PC-9 (cell line): ENCODE measurements around the gene B3GAT1. TPM values are rescaled to one million over a fixed set of nuclear protein-coding genes. Genes with fewer than 3 reads are reported as not detected.
A peak's percentile ranks its signal among the peaks of the same experiment; 100 is the strongest.

Source experiments
- BruUV-seq: library from RNA; stranded (reverse); fragments of 400-500 nt; replicated peaks from 2 replicates; lab custom pipeline; 2021; lab: Mats Ljungman, UMichigan
- CTCF ChIA-PET: fragments of 300-600 bp; sonication (Branson Sonifier 250); formaldehyde crosslinking; loops from one replicate; lab custom pipeline; 2022; ENCODE audit warnings: antibody characterized with exemption; lab: Charles Lee
- POLR2A ChIA-PET: fragments of 300-600 bp; sonication (Branson Sonifier 250); formaldehyde crosslinking; loops from one replicate; lab custom pipeline; 2022; ENCODE audit warnings: antibody characterized with exemption; ENCODE audit not compliant: unreplicated experiment; lab: Charles Lee
- DNase-seq, 2 experiments: peaks; one replicate each; pipeline versions ENCODE4 v3.0.0 to v3.0.0-alpha.2; 2015 to 2022; ENCODE audit warnings: mixed read lengths in 1 of 2
- H2AFZ ChIP-seq: fragments of 200-600 bp; sonication (generic); 2 replicates; pipeline ENCODE4 v1.8.1; 2017; ENCODE audit warnings: antibody characterized with exemption
- H3F3A ChIP-seq: fragments of 200-600 bp; sonication (generic); 2 replicates; pipeline ENCODE4 v1.8.1; 2017; ENCODE audit warnings: antibody characterized with exemption, mild to moderate bottlenecking, low read depth; ENCODE audit not compliant: insufficient read depth
- H3K27ac ChIP-seq: fragments of 200-600 bp; sonication (generic); 2 replicates; pipeline ENCODE4 v1.6.1; 2016; ENCODE audit warnings: mixed run types
- H3K27me3 ChIP-seq: fragments of 200-600 bp; sonication (generic); 2 replicates; pipeline ENCODE4 v1.6.1; 2016; ENCODE audit warnings: low read depth, mixed run types; ENCODE audit not compliant: insufficient read depth
- H3K36me3 ChIP-seq: fragments of 200-600 bp; sonication (generic); 2 replicates; pipeline ENCODE4 v1.6.1; 2016; ENCODE audit warnings: low read depth, mixed run types
- H3K4me1 ChIP-seq: fragments of 200-600 bp; sonication (generic); replicated peaks from 2 replicates; pipeline ENCODE4 v1.6.1; 2016; ENCODE audit warnings: mixed run types; ENCODE audit not compliant: insufficient read depth
- H3K4me2 ChIP-seq: fragments of 200-600 bp; sonication (generic); 2 replicates; pipeline ENCODE4 v1.6.1; 2017; ENCODE audit warnings: mixed run types
- H3K4me3 ChIP-seq: fragments of 200-600 bp; sonication (generic); 2 replicates; pipeline ENCODE4 v1.6.1; 2016; ENCODE audit warnings: mixed run types
- H3K79me2 ChIP-seq: fragments of 200-600 bp; sonication (generic); 2 replicates; pipeline ENCODE4 v1.6.1; 2017; ENCODE audit warnings: low read depth, mixed run types
- H3K9me2 ChIP-seq: fragments of 200-600 bp; sonication (generic); 2 replicates; pipeline ENCODE4 v1.8.1; 2017; ENCODE audit warnings: mild to moderate bottlenecking; ENCODE audit not compliant: insufficient read depth
- H3K9me3 ChIP-seq: fragments of 200-600 bp; sonication (generic); 2 replicates; pipeline ENCODE4 v1.8.1; 2016; ENCODE audit warnings: low read depth; ENCODE audit not compliant: insufficient read depth
- H4K20me1 ChIP-seq: fragments of 200-600 bp; sonication (generic); 2 replicates; pipeline ENCODE4 v1.8.1; 2017; ENCODE audit not compliant: insufficient read depth
- EZH2 ChIP-seq: fragments of 200-600 bp; sonication (generic); IDR thresholded peaks from 2 replicates; pipeline ENCODE4 v1.8.0; 2017; ENCODE audit warnings: antibody characterized with exemption, low read depth
- intact Hi-C: fragments of 100-400 bp; cut with micrococcal nuclease; formaldehyde crosslinking; loops from one replicate; pipeline ENCODE4 v1.10.0; 2022; ENCODE audit not compliant: unreplicated experiment
- total RNA-seq: library from RNA; stranded (reverse); gene quantifications from 2 replicates; pipeline ENCODE4 v1.2.3, GENCODE V29; 2021
- TF ChIP-seq, protein P1 (sequence below): fragments of 200-600 bp; sonication (generic); conservative IDR thresholded peaks from 2 replicates; pipeline ENCODE4 v1.6.1; 2017; ENCODE audit warnings: mixed run types, antibody characterized with exemption, mild to moderate bottlenecking, moderate library complexity

Gene B3GAT1
- total RNA-seq, 1 experiment from 2014 or later: not detected

- no peak for DNase-seq
- TF ChIP-seq, protein P1, sequence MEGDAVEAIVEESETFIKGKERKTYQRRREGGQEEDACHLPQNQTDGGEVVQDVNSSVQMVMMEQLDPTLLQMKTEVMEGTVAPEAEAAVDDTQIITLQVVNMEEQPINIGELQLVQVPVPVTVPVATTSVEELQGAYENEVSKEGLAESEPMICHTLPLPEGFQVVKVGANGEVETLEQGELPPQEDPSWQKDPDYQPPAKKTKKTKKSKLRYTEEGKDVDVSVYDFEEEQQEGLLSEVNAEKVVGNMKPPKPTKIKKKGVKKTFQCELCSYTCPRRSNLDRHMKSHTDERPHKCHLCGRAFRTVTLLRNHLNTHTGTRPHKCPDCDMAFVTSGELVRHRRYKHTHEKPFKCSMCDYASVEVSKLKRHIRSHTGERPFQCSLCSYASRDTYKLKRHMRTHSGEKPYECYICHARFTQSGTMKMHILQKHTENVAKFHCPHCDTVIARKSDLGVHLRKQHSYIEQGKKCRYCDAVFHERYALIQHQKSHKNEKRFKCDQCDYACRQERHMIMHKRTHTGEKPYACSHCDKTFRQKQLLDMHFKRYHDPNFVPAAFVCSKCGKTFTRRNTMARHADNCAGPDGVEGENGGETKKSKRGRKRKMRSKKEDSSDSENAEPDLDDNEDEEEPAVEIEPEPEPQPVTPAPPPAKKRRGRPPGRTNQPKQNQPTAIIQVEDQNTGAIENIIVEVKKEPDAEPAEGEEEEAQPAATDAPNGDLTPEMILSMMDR: no peak
- TF ChIP-seq EZH2: no peak
- H3K9me3 ChIP-seq: no peaks in the 10 kb centered on the region
- no peak overlapping the region for H3K27ac ChIP-seq
- no TSS peak for BruUV-seq
- 0 out of 2 replicates have a peak, but pooled peaks cover 6% of the 10 kb centered on the region for H3K27me3 ChIP-seq
- H3F3A ChIP-seq: peaks cover 14% of the 10 kb centered on the region; the same call in 1 of the 2 replicates
- H3K4me3 ChIP-seq: no peak overlapping the region
- H3K36me3 ChIP-seq: no peaks in the 10 kb centered on the region
- POLR2A ChIA-PET: no interaction called here
- no peak overlapping the region for H2AFZ ChIP-seq
- intact Hi-C loops: loop anchor here (5.0 kb wide), 1 partner anchor 82 kb away; the partner anchor contains the start of genes ACAD8 and THYN1
- CTCF ChIA-PET: no interaction called here
- peaks cover 34% of the 10 kb centered on the region for H3K4me1 ChIP-seq
- no peaks in the 10 kb centered on the region; the same call in 1 of the 2 replicates for H4K20me1 ChIP-seq
- no peak overlapping the region for H3K4me2 ChIP-seq
- peaks cover 13% of the 10 kb centered on the region for H3K79me2 ChIP-seq
- H3K9me2 ChIP-seq: no peaks in the 10 kb centered on the region
Measured at GRCh38 chr11:134333946-134334345, 78.1 kb downstream of the B3GAT1 start.

GRCh38 chr11:134333312-134333711 is 78.7 kb downstream of the B3GAT1 start:
- peaks cover 32% of the 10 kb centered on the region for H3K4me1 ChIP-seq
- no peaks in the 10 kb centered on the region for H3K9me2 ChIP-seq
- no peak overlapping the region for H3K27ac ChIP-seq
- peaks cover 13% of the 10 kb centered on the region for H3K79me2 ChIP-seq
- H3K27me3 ChIP-seq: 0 out of 2 replicates have a peak, but pooled peaks cover 6% of the 10 kb centered on the region
- intact Hi-C loops: loop anchor here (5.0 kb wide), 1 partner anchor 81 kb away; the partner anchor contains the start of genes ACAD8 and THYN1
- H4K20me1 ChIP-seq: no peaks in the 10 kb centered on the region; the same call in 1 of the 2 replicates
- no peak for TF ChIP-seq EZH2
- TF ChIP-seq, protein P1: no peak
- DNase-seq: no peak
- H3F3A ChIP-seq: peaks cover 11% of the 10 kb centered on the region; the same call in 1 of the 2 replicates
- no peak overlapping the region for H2AFZ ChIP-seq
- no peaks in the 10 kb centered on the region for H3K36me3 ChIP-seq
- ChIA-PET POLR2A (no interaction called here), CTCF (no interaction called here)
- H3K9me3 ChIP-seq: no peaks in the 10 kb centered on the region
- H3K4me2 ChIP-seq: peak overlapping the region; percentile 92
- no peak overlapping the region; the same call in 1 of the 2 replicates for H3K4me3 ChIP-seq
- BruUV-seq: no TSS peak

- Histone ChIP-seq H3K4me1 (peaks cover 32% of the 10 kb centered on the region), H3K4me3 (peak overlapping the region; percentile 99), H3K27me3 (0 out of 2 replicates have a peak, but pooled peaks cover 6% of the 10 kb centered on the region), H3K36me3 (no peaks in the 10 kb centered on the region), H4K20me1 (no peaks in the 10 kb centered on the region; the same call in 1 of the 2 replicates), H3F3A (peaks cover 11% of the 10 kb centered on the region; the same call in 1 of the 2 replicates), H3K79me2 (peaks cover 13% of the 10 kb centered on the region), H3K4me2 (peak overlapping the region; percentile 92), H3K9me2 (no peaks in the 10 kb centered on the region), H3K27ac (no peak overlapping the region), H3K9me3 (no peaks in the 10 kb centered on the region), H2AFZ (peak overlapping the region; percentile 99)
- BruUV-seq: TSS peak; percentile 40
- intact Hi-C loops: loop anchor here (5.0 kb wide), 1 partner anchor 80 kb away; the partner anchor contains the start of genes ACAD8 and THYN1
- POLR2A ChIA-PET: no interaction called here
- CTCF ChIA-PET: no interaction called here
- TF ChIP-seq, protein P1: no peak
- TF ChIP-seq EZH2: no peak
- DNase-seq: no peak
Measured at GRCh38 chr11:134332782-134333181, 79.3 kb downstream of the B3GAT1 start.
